Measurements from ENCODE around the gene HECTD2. TPM values are rescaled to one million over a fixed set of nuclear protein-coding genes. Genes with fewer than 3 reads are reported as not detected.
A peak's percentile ranks its signal among the peaks of the same experiment; 100 is the strongest.

HECTD2 gene
- total and polyA plus RNA-seq, 9 of the 15 experiments (the other 6 are each of a cell fraction or from before 2014, with no cell fraction given), result 1.3 to 5.9 (median 3.9) TPM

DNA sequence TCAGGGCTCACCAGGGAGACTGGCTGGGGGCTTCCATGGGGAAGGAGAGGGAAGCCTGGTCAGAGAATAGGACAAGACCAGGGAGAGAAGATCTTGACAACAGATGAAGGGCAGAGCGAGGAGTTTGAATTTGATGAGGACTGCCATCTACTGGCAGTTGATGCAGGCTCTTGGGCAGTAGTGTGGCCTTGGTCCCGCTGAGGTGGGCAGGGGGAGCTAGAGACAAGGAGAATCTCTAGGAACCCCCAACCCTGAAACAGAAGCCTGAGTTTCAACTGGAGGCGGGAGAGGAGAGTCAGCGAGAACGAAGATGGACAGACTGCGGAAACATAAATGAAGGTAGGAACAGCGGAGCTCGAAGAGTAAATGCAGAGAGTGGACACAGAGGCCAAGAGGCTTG lies 141.7 kb downstream of the HECTD2 start (continued):
- TF ChIP-seq, protein P1, sequence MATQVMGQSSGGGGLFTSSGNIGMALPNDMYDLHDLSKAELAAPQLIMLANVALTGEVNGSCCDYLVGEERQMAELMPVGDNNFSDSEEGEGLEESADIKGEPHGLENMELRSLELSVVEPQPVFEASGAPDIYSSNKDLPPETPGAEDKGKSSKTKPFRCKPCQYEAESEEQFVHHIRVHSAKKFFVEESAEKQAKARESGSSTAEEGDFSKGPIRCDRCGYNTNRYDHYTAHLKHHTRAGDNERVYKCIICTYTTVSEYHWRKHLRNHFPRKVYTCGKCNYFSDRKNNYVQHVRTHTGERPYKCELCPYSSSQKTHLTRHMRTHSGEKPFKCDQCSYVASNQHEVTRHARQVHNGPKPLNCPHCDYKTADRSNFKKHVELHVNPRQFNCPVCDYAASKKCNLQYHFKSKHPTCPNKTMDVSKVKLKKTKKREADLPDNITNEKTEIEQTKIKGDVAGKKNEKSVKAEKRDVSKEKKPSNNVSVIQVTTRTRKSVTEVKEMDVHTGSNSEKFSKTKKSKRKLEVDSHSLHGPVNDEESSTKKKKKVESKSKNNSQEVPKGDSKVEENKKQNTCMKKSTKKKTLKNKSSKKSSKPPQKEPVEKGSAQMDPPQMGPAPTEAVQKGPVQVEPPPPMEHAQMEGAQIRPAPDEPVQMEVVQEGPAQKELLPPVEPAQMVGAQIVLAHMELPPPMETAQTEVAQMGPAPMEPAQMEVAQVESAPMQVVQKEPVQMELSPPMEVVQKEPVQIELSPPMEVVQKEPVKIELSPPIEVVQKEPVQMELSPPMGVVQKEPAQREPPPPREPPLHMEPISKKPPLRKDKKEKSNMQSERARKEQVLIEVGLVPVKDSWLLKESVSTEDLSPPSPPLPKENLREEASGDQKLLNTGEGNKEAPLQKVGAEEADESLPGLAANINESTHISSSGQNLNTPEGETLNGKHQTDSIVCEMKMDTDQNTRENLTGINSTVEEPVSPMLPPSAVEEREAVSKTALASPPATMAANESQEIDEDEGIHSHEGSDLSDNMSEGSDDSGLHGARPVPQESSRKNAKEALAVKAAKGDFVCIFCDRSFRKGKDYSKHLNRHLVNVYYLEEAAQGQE (IDR thresholded peaks at IDR 0.05; ENCODE audit: borderline replicate concordance), result peak; percentile 94
- TF ChIP-seq, protein P1 (CRISPR knock-in tag; IDR thresholded peaks at IDR 0.05; ENCODE audit: low read depth), result no peak
- TF ChIP-seq, protein P2, sequence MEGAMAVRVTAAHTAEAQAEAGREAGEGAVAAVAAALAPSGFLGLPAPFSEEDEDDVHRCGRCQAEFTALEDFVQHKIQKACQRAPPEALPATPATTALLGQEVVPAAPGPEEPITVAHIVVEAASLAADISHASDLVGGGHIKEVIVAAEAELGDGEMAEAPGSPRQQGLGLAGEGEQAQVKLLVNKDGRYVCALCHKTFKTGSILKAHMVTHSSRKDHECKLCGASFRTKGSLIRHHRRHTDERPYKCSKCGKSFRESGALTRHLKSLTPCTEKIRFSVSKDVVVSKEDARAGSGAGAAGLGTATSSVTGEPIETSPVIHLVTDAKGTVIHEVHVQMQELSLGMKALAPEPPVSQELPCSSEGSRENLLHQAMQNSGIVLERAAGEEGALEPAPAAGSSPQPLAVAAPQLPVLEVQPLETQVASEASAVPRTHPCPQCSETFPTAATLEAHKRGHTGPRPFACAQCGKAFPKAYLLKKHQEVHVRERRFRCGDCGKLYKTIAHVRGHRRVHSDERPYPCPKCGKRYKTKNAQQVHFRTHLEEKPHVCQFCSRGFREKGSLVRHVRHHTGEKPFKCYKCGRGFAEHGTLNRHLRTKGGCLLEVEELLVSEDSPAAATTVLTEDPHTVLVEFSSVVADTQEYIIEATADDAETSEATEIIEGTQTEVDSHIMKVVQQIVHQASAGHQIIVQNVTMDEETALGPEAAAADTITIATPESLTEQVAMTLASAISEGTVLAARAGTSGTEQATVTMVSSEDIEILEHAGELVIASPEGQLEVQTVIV (CRISPR knock-in tag; IDR thresholded peaks at IDR 0.05; ENCODE audit: borderline replicate concordance), result no peak

Data from K562 (cell line).